HEK293 (cell line): ENCODE measurements around the gene S100PBP.
A peak's percentile ranks its signal among the peaks of the same experiment; 100 is the strongest.

Experiments
- CTCF ChIA-PET: fragments of 350-600 bp; formaldehyde crosslinking; extraction: SDS; loops from one replicate; lab custom pipeline; 2021; ENCODE audit warnings: antibody characterized with exemption; lab: Yijun Ruan, JAX
- POLR2A ChIA-PET: fragments of 300-600 bp; formaldehyde crosslinking; extraction: SDS; loops from one replicate; lab custom pipeline; 2020; ENCODE audit warnings: antibody characterized with exemption, inconsistent platforms; lab: Yijun Ruan, JAX
- H3K27ac ChIP-seq: fragments of 200-500 bp; sonication (Bioruptor generic); 2 replicates; pipeline ENCODE4 v1.5.1; 2014; ENCODE audit warnings: low read depth, low read length, control low read depth, inconsistent platforms; ENCODE audit errors: extremely low read depth
- H3K36me3 ChIP-seq, 2 experiments: fragments of 200-500 bp in 1 of 2; sonication (Bioruptor generic) in 1 of 2; 1 replicate in 1 of 2; 2 replicates in 1 of 2; pipeline ENCODE4 v1.5.1; 2014 to 2017; ENCODE audit warnings: inconsistent platforms in 2 of 2, low read length in 2 of 2; ENCODE audit not compliant: control insufficient read depth in 2 of 2, insufficient read depth in 1 of 2
- H3K4me1 ChIP-seq: fragments of 200-500 bp; sonication (Bioruptor generic); 2 replicates; pipeline ENCODE4 v1.5.1; 2014; ENCODE audit warnings: mild to moderate bottlenecking, low read length, inconsistent platforms; ENCODE audit not compliant: control insufficient read depth, insufficient read depth
- H3K4me3 ChIP-seq: 2 replicates; pipeline ENCODE4 v1.5.1; 2011; ENCODE audit warnings: low read depth, mild to moderate bottlenecking, control low read depth, low read length, moderate library complexity
- H3K9me3 ChIP-seq: fragments of 200-500 bp; sonication (Bioruptor generic); 2 replicates; pipeline ENCODE4 v1.5.1; 2014; ENCODE audit warnings: low read depth, low read length, inconsistent platforms; ENCODE audit not compliant: control insufficient read depth, insufficient read depth
- EGR2 ChIP-seq: fragments of 450-650 bp; formaldehyde crosslinking; IDR thresholded peaks from 2 replicates; pipeline ENCODE4 v1.5.1; 2016; ENCODE audit warnings: low read depth, missing biosample characterization, missing genetic modification characterization
- GLI2 ChIP-seq: fragments of 450-650 bp; formaldehyde crosslinking; IDR thresholded peaks from 2 replicates; pipeline ENCODE4; 2017; ENCODE audit warnings: missing biosample characterization, missing genetic modification characterization, low read depth, borderline replicate concordance
- GLIS1 ChIP-seq: fragments of 450-650 bp; formaldehyde crosslinking; IDR thresholded peaks from 2 replicates; pipeline ENCODE4 v1.5.1; 2016; ENCODE audit warnings: missing biosample characterization, missing genetic modification characterization
- HOXD13 ChIP-seq: sonication (generic); formaldehyde crosslinking; IDR thresholded peaks from 2 replicates; pipeline ENCODE4 v1.8.0; 2022; ENCODE audit warnings: missing genetic modification reagents, borderline replicate concordance
- KLF7 ChIP-seq: fragments of 450-650 bp; formaldehyde crosslinking; IDR thresholded peaks from 2 replicates; pipeline ENCODE4 v1.5.1; 2016; ENCODE audit warnings: missing biosample characterization, missing genetic modification characterization, borderline replicate concordance
- MYNN ChIP-seq: fragments of 450-650 bp; formaldehyde crosslinking; IDR thresholded peaks from 2 replicates; pipeline ENCODE4 v1.5.1; 2016; ENCODE audit warnings: missing biosample characterization, missing genetic modification characterization, borderline replicate concordance
- SCRT1 ChIP-seq: fragments of 450-650 bp; formaldehyde crosslinking; IDR thresholded peaks from 2 replicates; pipeline ENCODE4 v1.5.1; 2016; ENCODE audit warnings: missing biosample characterization, missing genetic modification characterization, borderline replicate concordance
- SP3 ChIP-seq: fragments of 450-650 bp; formaldehyde crosslinking; IDR thresholded peaks from 2 replicates; pipeline ENCODE4 v1.5.1; 2016; ENCODE audit warnings: missing biosample characterization, missing genetic modification characterization
- ZBTB7A ChIP-seq: fragments of 450-650 bp; formaldehyde crosslinking; IDR thresholded peaks from 2 replicates; pipeline ENCODE4 v1.5.1; 2016; ENCODE audit warnings: low read depth, missing biosample characterization, missing genetic modification characterization
- ZFHX2 ChIP-seq: fragments of 450-650 bp; formaldehyde crosslinking; conservative IDR thresholded peaks from 2 replicates; pipeline ENCODE4 v1.5.1; 2016; ENCODE audit warnings: missing biosample characterization, missing genetic modification characterization
- ZFP41 ChIP-seq: fragments of 450-650 bp; formaldehyde crosslinking; IDR thresholded peaks from 2 replicates; pipeline ENCODE4 v1.5.1; 2016; ENCODE audit warnings: missing biosample characterization, missing genetic modification characterization, borderline replicate concordance
- ZNF112 ChIP-seq: fragments of 450-650 bp; formaldehyde crosslinking; IDR thresholded peaks from 2 replicates; pipeline ENCODE4 v1.5.0; 2017; ENCODE audit warnings: missing biosample characterization, missing genetic modification characterization
- ZNF24 ChIP-seq: fragments of 450-650 bp; formaldehyde crosslinking; IDR thresholded peaks from 2 replicates; pipeline ENCODE4 v1.5.1; 2016; ENCODE audit warnings: missing biosample characterization, missing genetic modification characterization
- ZNF354C ChIP-seq: fragments of 450-650 bp; formaldehyde crosslinking; IDR thresholded peaks from 2 replicates; pipeline ENCODE4 v1.5.1; 2016; ENCODE audit warnings: missing biosample characterization, missing genetic modification characterization, low read depth, borderline replicate concordance
- ZNF394 ChIP-seq: fragments of 450-650 bp; formaldehyde crosslinking; IDR thresholded peaks from 2 replicates; pipeline ENCODE4 v1.5.1; 2016; ENCODE audit warnings: missing biosample characterization, missing genetic modification characterization, mild to moderate bottlenecking, moderate library complexity, borderline replicate concordance
- ZNF473 ChIP-seq: fragments of 450-650 bp; formaldehyde crosslinking; IDR thresholded peaks from 2 replicates; pipeline ENCODE4 v1.5.1; 2017; ENCODE audit warnings: missing biosample characterization, missing genetic modification characterization
- ZNF529 ChIP-seq: fragments of 450-650 bp; formaldehyde crosslinking; IDR thresholded peaks from 2 replicates; pipeline ENCODE4 v1.5.1; 2017; ENCODE audit warnings: missing genetic modification characterization, missing biosample characterization; ENCODE audit not compliant: insufficient replicate concordance
- ZNF548 ChIP-seq: fragments of 450-650 bp; formaldehyde crosslinking; IDR thresholded peaks from 2 replicates; pipeline ENCODE4 v1.5.1; 2016; ENCODE audit warnings: missing biosample characterization, missing genetic modification characterization
- ZNF561 ChIP-seq: fragments of 450-650 bp; IDR thresholded peaks from 2 replicates; pipeline ENCODE4 v1.5.1; 2018; ENCODE audit warnings: missing biosample characterization, missing genetic modification characterization, borderline replicate concordance
- ZNF660 ChIP-seq: fragments of 450-650 bp; IDR thresholded peaks from 2 replicates; pipeline ENCODE4 v1.5.1; 2018; ENCODE audit warnings: missing biosample characterization, mild to moderate bottlenecking, missing genetic modification characterization
- TF ChIP-seq, protein P1 (sequence below): fragments of 450-650 bp; formaldehyde crosslinking; IDR thresholded peaks from 2 replicates; pipeline ENCODE4 v1.5.1; 2016; ENCODE audit warnings: missing biosample characterization, missing genetic modification characterization
- TF ChIP-seq, protein P2 (sequence below): fragments of 450-650 bp; formaldehyde crosslinking; conservative IDR thresholded peaks from 2 replicates; pipeline ENCODE4 v1.5.1; 2016; ENCODE audit warnings: low read depth, missing biosample characterization, missing genetic modification characterization
- TF ChIP-seq, protein P3 (sequence below): IDR thresholded peaks from 2 replicates; pipeline ENCODE4 v1.6.1; 2011; ENCODE audit warnings: mild to moderate bottlenecking, low read depth, low read length, borderline replicate concordance
- TF ChIP-seq, protein P4 (sequence below): fragments of 450-650 bp; IDR thresholded peaks from 2 replicates; pipeline ENCODE4 v1.5.1; 2018; ENCODE audit warnings: missing biosample characterization, missing genetic modification characterization

S100PBP gene

DNA sequence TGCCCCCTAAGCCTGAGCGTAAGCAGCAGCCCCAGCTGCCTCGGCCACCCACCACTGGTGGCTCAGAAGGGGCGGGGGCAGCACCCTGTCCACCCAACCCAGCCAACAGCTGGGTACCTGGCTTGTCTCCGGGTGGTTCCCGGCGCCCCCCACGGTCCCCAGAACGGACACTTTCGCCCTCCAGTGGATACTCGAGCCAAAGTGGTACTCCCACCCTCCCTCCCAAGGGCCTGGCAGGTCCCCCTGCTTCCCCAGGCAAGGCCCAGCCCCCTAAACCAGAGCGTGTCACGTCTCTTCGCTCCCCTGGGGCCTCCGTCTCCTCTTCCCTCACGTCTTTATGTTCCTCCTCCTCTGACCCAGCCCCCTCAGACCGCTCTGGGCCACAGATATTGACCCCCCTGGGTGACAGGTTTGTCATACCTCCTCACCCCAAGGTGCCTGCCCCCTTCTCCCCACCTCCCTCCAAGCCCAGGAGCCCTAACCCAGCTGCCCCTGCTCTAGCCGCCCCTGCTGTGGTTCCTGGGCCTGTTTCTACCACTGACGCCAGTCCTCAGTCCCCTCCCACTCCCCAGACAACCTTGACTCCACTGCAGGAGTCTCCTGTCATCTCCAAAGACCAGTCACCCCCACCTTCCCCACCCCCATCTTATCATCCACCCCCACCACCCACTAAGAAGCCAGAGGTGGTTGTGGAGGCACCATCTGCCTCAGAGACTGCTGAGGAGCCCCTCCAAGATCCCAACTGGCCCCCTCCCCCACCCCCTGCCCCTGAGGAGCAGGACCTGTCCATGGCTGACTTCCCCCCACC is 46.5 kb upstream of the S100PBP start:
- POLR2A ChIA-PET = interaction anchor here (0.6 kb wide), 1 partner anchor 37 kb away, joined by 3 read pairs; no protein-coding TSS in a partner anchor
- Histone ChIP-seq H3K4me3 (no peak overlapping the region), H3K27ac (no peak overlapping the region), H3K4me1 (peaks cover 8% of the 10 kb centered on the region; the same call in 1 of the 2 replicates), H3K36me3 (peaks cover 0 to 71% of the 10 kb centered on the region in 2 experiments; a peak in 1 of 3 replicates)
- TF ChIP-seq ZNF24 (tag by site-specific recombination) (no peak), ZFP41 (no peak), GLIS1 (tag by site-specific recombination) (peak; percentile 35)
- TF ChIP-seq, all 188 proteins: peak for 1
- CTCF ChIA-PET = interaction anchor here (0.5 to 10.8 kb wide), 4 partner anchors 12 to 58 kb away, joined by 3 to 253 read pairs (median 3); no protein-coding TSS in a partner anchor
- no peaks in the 10 kb centered on the region for H3K9me3 ChIP-seq

DNA sequence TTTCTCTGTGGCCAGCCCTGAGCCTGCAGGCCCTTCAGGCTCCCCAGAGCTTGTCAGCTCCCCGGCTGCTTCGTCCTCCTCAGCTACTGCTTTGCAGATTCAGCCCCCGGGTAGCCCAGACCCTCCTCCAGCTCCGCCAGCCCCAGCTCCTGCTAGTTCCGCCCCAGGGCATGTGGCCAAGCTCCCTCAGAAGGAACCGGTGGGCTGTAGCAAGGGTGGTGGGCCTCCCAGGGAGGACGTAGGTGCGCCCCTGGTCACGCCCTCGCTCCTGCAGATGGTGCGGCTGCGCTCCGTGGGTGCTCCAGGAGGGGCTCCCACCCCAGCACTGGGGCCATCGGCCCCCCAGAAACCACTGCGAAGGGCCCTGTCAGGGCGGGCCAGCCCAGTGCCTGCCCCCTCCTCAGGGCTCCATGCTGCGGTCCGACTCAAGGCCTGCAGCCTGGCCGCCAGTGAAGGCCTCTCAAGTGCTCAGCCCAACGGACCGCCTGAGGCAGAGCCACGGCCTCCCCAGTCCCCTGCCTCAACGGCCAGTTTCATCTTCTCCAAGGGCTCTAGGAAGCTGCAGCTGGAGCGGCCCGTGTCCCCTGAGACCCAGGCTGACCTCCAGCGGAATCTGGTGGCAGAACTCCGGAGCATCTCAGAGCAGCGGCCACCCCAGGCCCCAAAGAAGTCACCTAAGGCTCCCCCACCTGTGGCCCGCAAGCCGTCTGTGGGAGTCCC is 45.7 kb upstream of the S100PBP start:
- Histone ChIP-seq H3K4me3 (no peak overlapping the region), H3K27ac (no peak overlapping the region), H3K36me3 (peaks cover 0 to 78% of the 10 kb centered on the region in 2 experiments; a peak in 2 of 3 replicates), H3K9me3 (no peaks in the 10 kb centered on the region), H3K4me1 (peaks cover 6% of the 10 kb centered on the region; the same call in 1 of the 2 replicates)
- ChIA-PET POLR2A (interaction anchor here (0.6 to 3.7 kb wide), 7 partner anchors 13 to 101 kb away, joined by 3 to 41 read pairs (median 4); no protein-coding TSS in a partner anchor), CTCF (interaction anchor here (0.5 to 10.8 kb wide), 9 partner anchors 11 to 329 kb away, joined by 3 to 253 read pairs (median 3); partner anchors contain the start of gene RBBP4)
- no peak for TF ChIP-seq SP3
- peak; percentile 70 for TF ChIP-seq EGR2 (tag by site-specific recombination)
- TF ChIP-seq ZNF112 = no peak
- no peak for TF ChIP-seq ZNF354C (tag by site-specific recombination)
- TF ChIP-seq ZNF529 (tag by site-specific recombination) = no peak
- no peak for TF ChIP-seq ZNF473 (tag by site-specific recombination)
- peak; percentile 68 for TF ChIP-seq ZFHX2 (tag by site-specific recombination)
- no peak for TF ChIP-seq MYNN (tag by site-specific recombination)
- no peak for TF ChIP-seq ZNF548 (tag by site-specific recombination)
- TF ChIP-seq, protein P1, sequence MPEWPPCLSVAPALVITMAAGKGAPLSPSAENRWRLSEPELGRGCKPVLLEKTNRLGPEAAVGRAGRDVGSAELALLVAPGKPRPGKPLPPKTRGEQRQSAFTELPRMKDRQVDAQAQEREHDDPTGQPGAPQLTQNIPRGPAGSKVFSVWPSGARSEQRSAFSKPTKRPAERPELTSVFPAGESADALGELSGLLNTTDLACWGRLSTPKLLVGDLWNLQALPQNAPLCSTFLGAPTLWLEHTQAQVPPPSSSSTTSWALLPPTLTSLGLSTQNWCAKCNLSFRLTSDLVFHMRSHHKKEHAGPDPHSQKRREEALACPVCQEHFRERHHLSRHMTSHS = no peak
- TF ChIP-seq, protein P2, sequence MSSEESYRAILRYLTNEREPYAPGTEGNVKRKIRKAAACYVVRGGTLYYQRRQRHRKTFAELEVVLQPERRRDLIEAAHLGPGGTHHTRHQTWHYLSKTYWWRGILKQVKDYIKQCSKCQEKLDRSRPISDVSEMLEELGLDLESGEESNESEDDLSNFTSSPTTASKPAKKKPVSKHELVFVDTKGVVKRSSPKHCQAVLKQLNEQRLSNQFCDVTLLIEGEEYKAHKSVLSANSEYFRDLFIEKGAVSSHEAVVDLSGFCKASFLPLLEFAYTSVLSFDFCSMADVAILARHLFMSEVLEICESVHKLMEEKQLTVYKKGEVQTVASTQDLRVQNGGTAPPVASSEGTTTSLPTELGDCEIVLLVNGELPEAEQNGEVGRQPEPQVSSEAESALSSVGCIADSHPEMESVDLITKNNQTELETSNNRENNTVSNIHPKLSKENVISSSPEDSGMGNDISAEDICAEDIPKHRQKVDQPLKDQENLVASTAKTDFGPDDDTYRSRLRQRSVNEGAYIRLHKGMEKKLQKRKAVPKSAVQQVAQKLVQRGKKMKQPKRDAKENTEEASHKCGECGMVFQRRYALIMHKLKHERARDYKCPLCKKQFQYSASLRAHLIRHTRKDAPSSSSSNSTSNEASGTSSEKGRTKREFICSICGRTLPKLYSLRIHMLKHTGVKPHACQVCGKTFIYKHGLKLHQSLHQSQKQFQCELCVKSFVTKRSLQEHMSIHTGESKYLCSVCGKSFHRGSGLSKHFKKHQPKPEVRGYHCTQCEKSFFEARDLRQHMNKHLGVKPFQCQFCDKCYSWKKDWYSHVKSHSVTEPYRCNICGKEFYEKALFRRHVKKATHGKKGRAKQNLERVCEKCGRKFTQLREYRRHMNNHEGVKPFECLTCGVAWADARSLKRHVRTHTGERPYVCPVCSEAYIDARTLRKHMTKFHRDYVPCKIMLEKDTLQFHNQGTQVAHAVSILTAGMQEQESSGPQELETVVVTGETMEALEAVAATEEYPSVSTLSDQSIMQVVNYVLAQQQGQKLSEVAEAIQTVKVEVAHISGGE (tag by site-specific recombination) = no peak
- no peak for TF ChIP-seq GLI2 (tag by site-specific recombination)
- no peak for TF ChIP-seq KLF7 (tag by site-specific recombination)
- no peak for TF ChIP-seq ZBTB7A (tag by site-specific recombination)
- TF ChIP-seq SCRT1 (tag by site-specific recombination) = no peak
- TF ChIP-seq, protein P3, sequence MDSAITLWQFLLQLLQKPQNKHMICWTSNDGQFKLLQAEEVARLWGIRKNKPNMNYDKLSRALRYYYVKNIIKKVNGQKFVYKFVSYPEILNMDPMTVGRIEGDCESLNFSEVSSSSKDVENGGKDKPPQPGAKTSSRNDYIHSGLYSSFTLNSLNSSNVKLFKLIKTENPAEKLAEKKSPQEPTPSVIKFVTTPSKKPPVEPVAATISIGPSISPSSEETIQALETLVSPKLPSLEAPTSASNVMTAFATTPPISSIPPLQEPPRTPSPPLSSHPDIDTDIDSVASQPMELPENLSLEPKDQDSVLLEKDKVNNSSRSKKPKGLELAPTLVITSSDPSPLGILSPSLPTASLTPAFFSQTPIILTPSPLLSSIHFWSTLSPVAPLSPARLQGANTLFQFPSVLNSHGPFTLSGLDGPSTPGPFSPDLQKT = no peak
- no peak for TF ChIP-seq ZNF394
- no peak for TF ChIP-seq HOXD13 (CRISPR knock-in tag)
- no peak for TF ChIP-seq ZNF561 (tag by site-specific recombination)
- TF ChIP-seq, protein P4, sequence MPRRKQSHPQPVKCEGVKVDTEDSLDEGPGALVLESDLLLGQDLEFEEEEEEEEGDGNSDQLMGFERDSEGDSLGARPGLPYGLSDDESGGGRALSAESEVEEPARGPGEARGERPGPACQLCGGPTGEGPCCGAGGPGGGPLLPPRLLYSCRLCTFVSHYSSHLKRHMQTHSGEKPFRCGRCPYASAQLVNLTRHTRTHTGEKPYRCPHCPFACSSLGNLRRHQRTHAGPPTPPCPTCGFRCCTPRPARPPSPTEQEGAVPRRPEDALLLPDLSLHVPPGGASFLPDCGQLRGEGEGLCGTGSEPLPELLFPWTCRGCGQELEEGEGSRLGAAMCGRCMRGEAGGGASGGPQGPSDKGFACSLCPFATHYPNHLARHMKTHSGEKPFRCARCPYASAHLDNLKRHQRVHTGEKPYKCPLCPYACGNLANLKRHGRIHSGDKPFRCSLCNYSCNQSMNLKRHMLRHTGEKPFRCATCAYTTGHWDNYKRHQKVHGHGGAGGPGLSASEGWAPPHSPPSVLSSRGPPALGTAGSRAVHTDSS (tag by site-specific recombination) = no peak
- TF ChIP-seq ZNF660 (tag by site-specific recombination) = no peak
